DOHH2 (cell line): ENCODE results near the gene MRPL57.

Experiments used
- EZH2phosphoT487 ChIP-seq: fragments of 200-600 bp; sonication (generic); IDR thresholded peaks from 2 replicates; pipeline ENCODE4 v1.6.1; 2017; ENCODE audit warnings: borderline replicate concordance, mild to moderate bottlenecking, antibody characterized with exemption, low read length, moderate library complexity, mixed read lengths
- TF ChIP-seq, protein P1 (sequence below): fragments of 200-600 bp; sonication (generic); IDR thresholded peaks from one replicate; pipeline ENCODE4 v1.5.1; 2014; ENCODE audit warnings: antibody characterized with exemption, mild to moderate bottlenecking, low read depth, low read length; ENCODE audit not compliant: poor library complexity, severe bottlenecking

DNA sequence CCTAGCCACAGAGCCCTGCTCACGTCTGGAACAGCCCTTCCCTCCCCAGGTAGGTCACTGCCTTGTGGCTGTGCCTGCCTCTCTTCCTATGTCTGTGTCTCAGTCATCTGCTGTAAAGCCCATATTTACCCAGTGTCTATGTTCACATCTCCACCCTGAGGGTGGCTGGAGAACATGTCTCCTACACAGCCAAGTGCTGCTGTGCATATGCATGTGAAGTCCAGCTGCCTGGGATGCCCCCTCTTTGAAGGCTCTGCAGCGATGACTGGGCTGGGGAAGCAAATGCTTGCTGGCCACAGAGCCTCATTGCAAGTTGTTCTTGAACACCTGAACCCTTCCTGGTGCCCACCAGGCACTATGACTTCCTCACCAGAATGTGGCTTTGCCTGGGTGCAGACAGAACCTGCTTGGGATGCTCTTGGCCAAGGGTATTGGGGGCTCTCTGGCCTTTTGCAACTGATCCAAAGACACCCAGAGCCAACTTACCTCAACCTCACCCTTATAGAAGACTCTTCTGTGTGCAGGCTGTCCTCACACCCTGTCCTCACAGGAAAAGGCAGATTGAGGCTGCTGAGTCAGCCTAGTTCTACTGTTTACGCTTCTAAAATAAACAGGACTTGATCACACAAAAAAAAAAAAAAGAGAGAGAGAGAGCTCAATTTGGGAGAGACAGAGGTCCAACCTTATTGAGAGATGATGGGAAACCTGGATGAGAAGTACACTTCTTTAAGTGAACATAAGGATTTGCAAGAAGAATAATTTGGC, 26.5 kb downstream of the MRPL57 start:
- TF ChIP-seq, protein P1, sequence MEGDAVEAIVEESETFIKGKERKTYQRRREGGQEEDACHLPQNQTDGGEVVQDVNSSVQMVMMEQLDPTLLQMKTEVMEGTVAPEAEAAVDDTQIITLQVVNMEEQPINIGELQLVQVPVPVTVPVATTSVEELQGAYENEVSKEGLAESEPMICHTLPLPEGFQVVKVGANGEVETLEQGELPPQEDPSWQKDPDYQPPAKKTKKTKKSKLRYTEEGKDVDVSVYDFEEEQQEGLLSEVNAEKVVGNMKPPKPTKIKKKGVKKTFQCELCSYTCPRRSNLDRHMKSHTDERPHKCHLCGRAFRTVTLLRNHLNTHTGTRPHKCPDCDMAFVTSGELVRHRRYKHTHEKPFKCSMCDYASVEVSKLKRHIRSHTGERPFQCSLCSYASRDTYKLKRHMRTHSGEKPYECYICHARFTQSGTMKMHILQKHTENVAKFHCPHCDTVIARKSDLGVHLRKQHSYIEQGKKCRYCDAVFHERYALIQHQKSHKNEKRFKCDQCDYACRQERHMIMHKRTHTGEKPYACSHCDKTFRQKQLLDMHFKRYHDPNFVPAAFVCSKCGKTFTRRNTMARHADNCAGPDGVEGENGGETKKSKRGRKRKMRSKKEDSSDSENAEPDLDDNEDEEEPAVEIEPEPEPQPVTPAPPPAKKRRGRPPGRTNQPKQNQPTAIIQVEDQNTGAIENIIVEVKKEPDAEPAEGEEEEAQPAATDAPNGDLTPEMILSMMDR, result no peak
- TF ChIP-seq EZH2phosphoT487, result no peak
